ENCODE measurements around the gene ZMIZ2.

GRCh38 chr7:44727937-44728262, 20.7 kb upstream of the ZMIZ2 start:
- no peak for TF ChIP-seq CTCF (IDR thresholded peaks at IDR 0.05; ENCODE audit: insufficient read depth, low read length, poor library complexity, severe bottlenecking)
- no peak for TF ChIP-seq EZH2phosphoT487 (conservative IDR thresholded peaks at IDR 0.05; ENCODE audit: low read length)

All from SU-DHL-6 (cell line).